Bone marrow (tissue), 2 donors: Measurements from ENCODE around the gene C2orf69.
A peak's percentile ranks its signal among the peaks of the same experiment; 100 is the strongest.

Experiments
- DNase-seq, 2 donors: peaks; one replicate each; lab custom pipeline; 2025; lab: John Stamatoyannopoulos, UW

Gene C2orf69

DNA sequence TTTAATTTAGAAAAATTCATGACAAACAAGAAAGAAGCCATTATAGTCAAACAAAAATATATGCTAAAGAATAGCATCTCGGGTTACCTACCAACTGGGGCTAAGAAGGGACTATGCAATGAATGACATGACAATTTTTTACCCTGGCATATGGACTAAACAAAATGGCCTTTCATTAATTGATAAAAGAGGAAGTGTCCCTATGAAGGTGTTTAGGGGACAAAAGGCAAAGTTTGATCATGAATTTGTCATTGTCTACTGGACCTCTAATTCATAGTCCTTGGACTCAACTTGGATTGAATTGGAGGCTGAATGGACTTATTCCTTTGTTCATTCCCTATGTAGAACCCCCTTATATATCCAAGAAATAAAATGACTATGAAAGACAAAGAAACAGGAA is 57.0 kb downstream of the C2orf69 start:
- no peak for DNase-seq

DNA sequence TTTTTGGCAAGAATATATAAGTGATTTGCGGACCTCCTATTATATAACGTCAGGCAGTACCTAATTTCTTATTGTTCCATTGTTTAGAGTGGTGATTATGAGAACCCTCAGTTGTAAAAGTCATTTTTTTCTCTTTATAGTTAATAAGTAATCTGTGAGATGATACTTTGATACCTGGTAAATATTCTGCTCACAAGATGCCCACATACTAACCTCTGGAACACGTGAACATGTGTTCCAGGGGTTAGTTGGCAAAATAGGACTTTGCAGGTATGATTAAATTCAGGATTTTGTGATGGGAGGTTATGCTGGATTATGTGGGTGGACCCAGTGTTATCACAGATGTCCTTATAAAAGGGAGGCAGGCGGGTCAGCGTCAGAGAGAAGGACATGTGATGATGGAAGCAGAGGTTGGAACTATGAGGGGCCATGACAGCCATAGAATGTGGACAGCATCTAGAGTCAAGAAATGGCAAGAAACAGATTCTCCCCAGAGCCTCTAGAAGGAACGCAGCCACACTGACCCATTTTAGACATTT is 61.1 kb downstream of the C2orf69 start:
- DNase-seq = no peak

DNA sequence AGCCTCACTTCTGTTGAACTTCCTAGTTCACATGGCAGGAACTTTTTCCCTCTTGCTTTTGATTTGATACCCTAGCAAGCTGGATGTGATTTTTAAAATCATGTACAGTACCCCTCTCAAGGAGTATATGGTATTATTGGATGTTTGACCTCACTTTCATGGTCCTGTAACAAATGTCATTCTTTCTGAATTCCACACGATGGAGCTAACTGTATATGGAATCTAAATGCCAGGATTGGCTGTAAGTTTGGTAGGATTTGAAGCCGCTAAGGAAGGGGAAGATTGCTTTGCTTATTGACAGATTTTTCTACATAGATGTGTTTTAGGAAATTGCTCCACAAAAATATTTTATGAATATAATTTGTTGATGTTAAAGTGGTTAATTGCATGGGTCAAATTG is 62.6 kb downstream of the C2orf69 start:
- DNase-seq = peak in 1 of 2 donors; percentile 15

DNA sequence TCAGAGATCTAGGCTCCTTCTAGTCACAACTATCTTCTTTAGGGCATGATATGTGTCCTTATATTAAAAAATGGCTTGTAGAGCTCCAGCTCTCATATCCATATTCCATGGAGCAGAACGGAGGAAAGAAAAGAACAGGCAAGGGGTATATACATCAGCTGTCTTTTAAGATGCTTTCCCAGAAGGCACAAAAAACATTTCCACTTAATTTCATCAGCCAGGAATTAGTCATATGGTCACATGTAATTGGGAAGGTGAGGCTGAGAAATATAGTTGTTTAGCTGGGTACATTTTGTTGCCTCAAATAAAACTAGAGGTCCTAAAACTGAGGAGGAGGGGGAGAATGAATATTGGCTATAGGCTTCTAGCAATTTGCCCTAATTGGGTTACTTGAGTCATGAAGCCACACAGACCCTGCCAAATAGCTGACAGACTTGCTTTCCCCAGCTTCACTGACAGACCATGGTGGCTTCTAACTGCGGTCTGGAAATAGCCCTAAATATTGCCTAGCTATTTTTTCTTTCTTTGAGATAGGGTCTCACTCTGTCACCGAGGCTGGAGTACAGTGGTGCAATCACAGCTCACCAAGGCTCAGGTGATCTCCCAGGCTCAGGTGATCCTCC is 64.3 kb downstream of the C2orf69 start:
- no peak for DNase-seq
